DMS79 (cell line): ENCODE measurements around the gene NACAD.

ENCODE experiments used
- DNase-seq: peaks from one replicate; lab custom pipeline; 2025; lab: John Stamatoyannopoulos, UW

Gene NACAD

GRCh38 chr7:45088821-45089340 lies at the start of gene NACAD:
Gene NACAD (minus strand): TSS chr7:45088969. CDS start chr7:45088894, 75 bp downstream.
- DNase-seq: no peak

- DNase-seq: peak; percentile 72
Measured at GRCh38 chr7:45136106-45137060, 47.6 kb upstream of the NACAD start.

- no peak for DNase-seq
Measured at GRCh38 chr7:45133877-45134276, 45.1 kb upstream of the NACAD start.

- DNase-seq: no peak
Measured at GRCh38 chr7:45133352-45133751, 44.6 kb upstream of the NACAD start.

GRCh38 chr7:45132708-45133320 lies 44.0 kb upstream of the NACAD start:
- DNase-seq: no peak

GRCh38 chr7:45131891-45132290 lies 43.1 kb upstream of the NACAD start:
- DNase-seq: no peak

GRCh38 chr7:45130910-45131309 lies 42.1 kb upstream of the NACAD start:
- DNase-seq: no peak

GRCh38 chr7:45129906-45130305 lies 41.1 kb upstream of the NACAD start:
- DNase-seq: no peak

GRCh38 chr7:45129181-45129800 lies 40.5 kb upstream of the NACAD start:
- no peak for DNase-seq

GRCh38 chr7:45126920-45127319 lies 38.2 kb upstream of the NACAD start:
- no peak for DNase-seq

- no peak for DNase-seq
Measured at GRCh38 chr7:45126201-45126600, 37.4 kb upstream of the NACAD start.

GRCh38 chr7:45125193-45125904 lies 36.6 kb upstream of the NACAD start:
- no peak for DNase-seq

GRCh38 chr7:45123913-45124710 lies 35.3 kb upstream of the NACAD start:
- DNase-seq: no peak

GRCh38 chr7:45122975-45123860 lies 34.4 kb upstream of the NACAD start:
- DNase-seq: no peak

GRCh38 chr7:45119550-45119949 lies 30.8 kb upstream of the NACAD start:
- DNase-seq: no peak

GRCh38 chr7:45118889-45119331 lies 30.1 kb upstream of the NACAD start:
- DNase-seq: no peak

GRCh38 chr7:45118292-45118691 lies 29.5 kb upstream of the NACAD start:
- DNase-seq: no peak

- no peak for DNase-seq
Measured at GRCh38 chr7:45117582-45117981, 28.8 kb upstream of the NACAD start.

- no peak for DNase-seq
Measured at GRCh38 chr7:45116048-45116447, 27.3 kb upstream of the NACAD start.

- DNase-seq: no peak
Measured at GRCh38 chr7:45114926-45115325, 26.2 kb upstream of the NACAD start.
